Endothelial cell (in vitro differentiated cells): Measurements from ENCODE around the gene DDX6. TPM values are rescaled to one million over a fixed set of nuclear protein-coding genes. Genes with fewer than 3 reads are reported as not detected.

Source experiments
- DNase-seq: peaks from one replicate; pipeline ENCODE4 v3.0.0; 2021; ENCODE audit warnings: low spot score
- H3K27ac Mint-ChIP-seq: one replicate; pipeline ENCODE4 v1.8.0; 2021; ENCODE audit warnings: mixed read lengths, inconsistent platforms; ENCODE audit not compliant: unreplicated experiment
- H3K27me3 Mint-ChIP-seq: one replicate; pipeline ENCODE4 v1.8.0; 2021; ENCODE audit warnings: mild to moderate bottlenecking, moderate library complexity, mixed read lengths, inconsistent platforms; ENCODE audit not compliant: unreplicated experiment
- H3K36me3 Mint-ChIP-seq: one replicate; pipeline ENCODE4 v1.8.0; 2021; ENCODE audit warnings: mild to moderate bottlenecking, low read depth, mixed read lengths, inconsistent platforms; ENCODE audit not compliant: unreplicated experiment
- H3K4me1 Mint-ChIP-seq: one replicate; pipeline ENCODE4 v1.8.0; 2021; ENCODE audit warnings: mild to moderate bottlenecking, mixed read lengths, inconsistent platforms; ENCODE audit not compliant: unreplicated experiment
- H3K4me3 Mint-ChIP-seq: one replicate; pipeline ENCODE4 v1.8.0; 2021; ENCODE audit warnings: mild to moderate bottlenecking, mixed read lengths, inconsistent platforms; ENCODE audit not compliant: unreplicated experiment
- H3K9me3 Mint-ChIP-seq: one replicate; pipeline ENCODE4 v1.8.0; 2021; ENCODE audit warnings: mixed read lengths, inconsistent platforms; ENCODE audit not compliant: unreplicated experiment
- CTCF ChIP-seq: fragments of 200-600 bp; sonication (generic); IDR thresholded peaks from one replicate; pipeline ENCODE4 v1.5.0; 2021; ENCODE audit warnings: antibody characterized with exemption; ENCODE audit not compliant: unreplicated experiment
- total RNA-seq: library from RNA; stranded (reverse); fragmentation: NEBNext Ultra II Directional; extraction: Animal tissue kit (Norgen Biotek cat#: 25700); gene quantifications from one replicate; pipeline ENCODE4 v1.2.1, GENCODE V29; 2021; ENCODE audit not compliant: unreplicated experiment

DDX6 gene
- total RNA-seq, 1 donor from 2014 or later = 165 TPM

DNA sequence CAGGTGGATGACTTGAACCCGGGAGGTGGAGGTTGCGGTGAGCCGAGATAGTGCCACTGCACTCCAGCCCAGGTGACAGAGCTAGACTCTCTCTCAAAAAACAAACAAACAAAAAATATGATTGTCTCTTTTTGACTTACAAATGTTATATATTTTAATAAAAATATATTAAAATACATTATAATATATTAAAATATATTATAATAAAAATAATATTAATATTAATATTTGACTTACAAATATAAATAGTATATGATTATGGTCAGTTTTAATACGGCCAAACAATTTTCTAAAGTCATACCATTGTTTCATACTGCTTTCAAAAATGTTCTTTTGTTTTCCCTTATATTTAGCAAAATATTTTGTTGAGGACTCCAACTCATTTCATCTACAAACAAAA, 27.2 kb upstream of the DDX6 start:
- no peaks in the 10 kb centered on the region for H3K36me3 Mint-ChIP-seq
- no peak for TF ChIP-seq CTCF
- no peak overlapping the region for H3K27ac Mint-ChIP-seq
- no peak for DNase-seq
- H3K9me3 Mint-ChIP-seq = no peaks in the 10 kb centered on the region
- peaks cover 2% of the 10 kb centered on the region for H3K4me1 Mint-ChIP-seq
- H3K27me3 Mint-ChIP-seq = no peaks in the 10 kb centered on the region
- H3K4me3 Mint-ChIP-seq = no peak overlapping the region

- H3K27me3 Mint-ChIP-seq = peaks cover 3% of the 10 kb centered on the region
- H3K4me3 Mint-ChIP-seq = no peak overlapping the region
- H3K9me3 Mint-ChIP-seq = no peaks in the 10 kb centered on the region
- DNase-seq = no peak
- TF ChIP-seq CTCF = no peak
- no peaks in the 10 kb centered on the region for H3K36me3 Mint-ChIP-seq
- no peaks in the 10 kb centered on the region for H3K4me1 Mint-ChIP-seq
- H3K27ac Mint-ChIP-seq = no peak overlapping the region
Observed at GRCh38 chr11:118813551-118813950, 22.6 kb upstream of the DDX6 start.

DNA sequence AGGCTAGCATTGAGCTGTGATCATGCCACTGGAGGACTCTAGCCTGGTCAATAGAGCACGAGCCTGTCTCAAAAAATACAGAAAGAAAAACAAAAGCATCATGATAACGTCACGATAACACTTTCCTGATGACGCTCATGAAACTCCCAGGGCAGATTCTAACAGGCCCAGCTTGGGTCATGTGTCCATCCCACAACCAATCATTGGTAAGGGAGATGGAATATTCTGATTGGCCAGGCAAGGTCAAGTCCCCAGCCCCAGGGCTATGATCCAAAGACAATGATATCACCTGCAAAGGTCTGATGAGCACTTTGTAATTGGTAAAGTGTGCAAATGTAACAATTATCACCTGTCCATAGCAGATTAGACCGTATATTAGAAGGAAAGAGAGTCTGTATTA, 21.5 kb upstream of the DDX6 start:
- no peaks in the 10 kb centered on the region for H3K9me3 Mint-ChIP-seq
- DNase-seq = no peak
- peaks cover 3% of the 10 kb centered on the region for H3K27me3 Mint-ChIP-seq
- no peak for TF ChIP-seq CTCF
- H3K27ac Mint-ChIP-seq = no peak overlapping the region
- no peak overlapping the region for H3K4me3 Mint-ChIP-seq
- no peaks in the 10 kb centered on the region for H3K36me3 Mint-ChIP-seq
- H3K4me1 Mint-ChIP-seq = no peaks in the 10 kb centered on the region

DNA sequence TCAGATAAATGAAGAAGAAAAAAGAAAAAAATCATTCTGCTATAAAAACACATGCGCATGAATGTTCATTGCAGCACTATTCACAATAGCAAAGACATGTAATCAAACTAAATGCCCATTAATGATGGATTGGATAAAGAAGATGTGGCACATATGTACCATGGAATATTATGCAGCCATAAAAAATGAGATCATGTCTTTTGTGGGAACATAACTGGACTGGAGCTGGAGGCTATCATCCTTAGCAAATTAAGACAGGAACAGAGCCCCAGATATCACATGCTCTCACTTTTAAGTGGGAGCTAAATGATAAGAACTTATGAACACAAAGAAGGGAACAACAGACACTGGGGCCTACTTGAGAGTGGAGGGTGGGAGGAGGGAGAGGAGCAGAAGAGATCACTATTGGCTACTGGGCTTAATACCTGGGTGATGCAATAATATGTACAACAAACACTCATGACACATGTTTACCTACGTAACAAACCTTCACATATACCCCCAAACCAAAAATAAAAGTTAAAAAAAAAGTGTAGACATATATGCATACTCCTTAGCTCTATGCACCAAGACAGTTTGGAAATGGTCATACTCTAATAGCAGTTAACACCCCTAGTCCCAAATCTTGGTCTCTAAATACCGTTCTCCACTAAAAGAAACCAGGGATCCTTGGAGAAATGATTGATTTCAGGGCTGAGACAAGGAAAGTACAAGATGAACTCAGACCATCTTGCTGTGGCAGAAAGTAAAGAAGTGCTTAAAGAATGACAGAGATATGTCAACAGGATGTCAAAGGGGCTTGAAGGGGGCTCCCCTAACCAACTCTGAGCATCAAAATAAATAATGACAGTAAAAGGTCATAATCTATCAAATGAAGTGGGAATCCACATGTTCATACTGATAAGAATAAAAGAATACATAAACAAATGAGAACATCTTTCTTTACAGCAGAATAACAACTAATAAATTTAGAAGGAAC, 17.1 kb upstream of the DDX6 start:
- no peak for DNase-seq
- Mint-ChIP-seq H3K4me1 (peaks cover 12% of the 10 kb centered on the region), H3K27ac (no peak overlapping the region), H3K27me3 (peaks cover 3% of the 10 kb centered on the region), H3K9me3 (no peaks in the 10 kb centered on the region), H3K4me3 (no peak overlapping the region), H3K36me3 (no peaks in the 10 kb centered on the region)
- TF ChIP-seq CTCF = no peak

- no peak for TF ChIP-seq CTCF
- Mint-ChIP-seq H3K27me3 (peaks cover 3% of the 10 kb centered on the region), H3K27ac (no peak overlapping the region), H3K4me1 (peaks cover 12% of the 10 kb centered on the region), H3K36me3 (no peaks in the 10 kb centered on the region), H3K4me3 (no peak overlapping the region), H3K9me3 (no peaks in the 10 kb centered on the region)
- DNase-seq = no peak
Observed at GRCh38 chr11:118806400-118806799, 15.4 kb upstream of the DDX6 start.
